Posterior vena cava (tissue), 2 donors: Measurements from ENCODE around the gene MIOS. TPM values are rescaled to one million over a fixed set of nuclear protein-coding genes. Genes with fewer than 3 reads are reported as not detected.

Source experiments
- DNase-seq: peaks from one replicate; pipeline ENCODE4 v3.0.0-alpha.2; 2020; ENCODE audit warnings: low spot score
- intact Hi-C, 2 donors: fragments of 100-400 bp; cut with DNase I; formaldehyde crosslinking; loops; one replicate each; pipeline versions ENCODE4 v1.14.1 to v1.14.2; 2022 to 2023
- long read RNA-seq, 2 donors: library from polyadenylated mRNA; unstranded; transcript quantifications; one replicate each; pipeline ENCODE4 v2.0.0, GENCODE V29; 2020 to 2021
- total RNA-seq, 2 donors: library from RNA; stranded (reverse); fragmentation: NEBNext Ultra II Directional; extraction: Animal tissue kit (Norgen Biotek cat#: 25700); gene quantifications; one replicate each; pipeline ENCODE4 v1.2.1, GENCODE V29; 2021
- donor health status: DM: yes; HTN: yes; CAD: no.
- donor health status: DM: yes; HTN: yes; CAD: no.

Gene MIOS
- total RNA-seq = 10 to 100 TPM; 21.0 to 21.2 TPM
- long read RNA-seq, donor 1, partial matches to known transcripts = 3 of 12 reads
- long read RNA-seq, donor 1, other reads (novel, unspliced or antisense) = 5 of 12 reads
- long read RNA-seq, donor 2, partial matches to known transcripts = 3 of 9 reads
- long read RNA-seq, donor 2, other reads (novel, unspliced or antisense) = 3 of 9 reads

DNA sequence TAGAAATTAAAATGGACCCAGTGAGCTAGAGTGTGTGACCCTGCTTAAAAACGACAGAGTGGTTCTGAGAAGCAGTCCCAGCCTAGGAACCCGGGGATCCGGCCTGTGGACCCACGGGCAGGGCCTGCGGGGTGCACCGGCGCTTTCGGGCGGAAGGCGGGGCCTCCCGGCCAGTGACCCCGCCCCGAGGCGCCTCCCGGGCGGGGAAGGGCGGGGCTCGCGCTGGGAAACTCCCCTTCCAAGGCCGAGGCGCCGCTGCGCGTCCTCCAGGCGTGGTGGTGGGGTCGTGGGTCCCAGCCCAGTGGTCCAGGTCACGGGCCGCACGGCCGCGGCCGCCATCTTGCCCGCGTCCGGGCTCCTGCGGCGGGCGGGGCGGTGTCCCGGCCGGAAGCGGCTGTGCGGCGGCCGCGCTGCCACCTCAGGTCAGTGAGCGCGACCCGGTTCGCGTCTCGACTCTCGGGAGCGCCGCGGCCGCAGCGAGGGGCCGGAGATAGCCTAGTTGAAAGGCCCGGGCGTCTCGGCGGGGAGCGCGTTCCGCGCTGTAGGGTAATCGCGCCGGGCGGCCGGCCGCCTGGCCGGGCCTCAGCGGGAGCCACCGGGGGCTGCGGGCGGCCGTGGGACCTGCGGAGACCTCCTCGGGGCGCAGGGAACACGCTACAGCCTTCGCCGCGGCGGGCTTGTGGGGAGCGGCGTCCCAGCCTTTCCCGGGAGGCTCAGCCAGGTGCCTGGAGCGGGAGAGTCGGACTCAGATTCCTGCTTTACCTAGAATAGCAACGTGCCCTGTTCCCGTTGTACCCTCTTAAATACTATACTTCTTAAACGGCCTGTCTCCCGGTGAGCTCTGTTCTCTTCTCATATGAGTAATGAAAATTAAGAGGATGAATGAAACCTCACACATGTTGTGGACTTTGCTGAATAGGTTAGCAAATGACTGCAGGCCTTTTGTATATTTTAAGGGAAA lies at the start of gene MIOS:
TSS of gene MIOS (plus strand) at position 234 of the 961 bp plus-strand sequence. CDS start 5,592 bp downstream, outside the sequence.
- intact Hi-C loops = loop anchor here in 1 of 2 donors (2.0 kb wide), 1 partner anchor 40 kb away; no protein-coding TSS in a partner anchor

DNA sequence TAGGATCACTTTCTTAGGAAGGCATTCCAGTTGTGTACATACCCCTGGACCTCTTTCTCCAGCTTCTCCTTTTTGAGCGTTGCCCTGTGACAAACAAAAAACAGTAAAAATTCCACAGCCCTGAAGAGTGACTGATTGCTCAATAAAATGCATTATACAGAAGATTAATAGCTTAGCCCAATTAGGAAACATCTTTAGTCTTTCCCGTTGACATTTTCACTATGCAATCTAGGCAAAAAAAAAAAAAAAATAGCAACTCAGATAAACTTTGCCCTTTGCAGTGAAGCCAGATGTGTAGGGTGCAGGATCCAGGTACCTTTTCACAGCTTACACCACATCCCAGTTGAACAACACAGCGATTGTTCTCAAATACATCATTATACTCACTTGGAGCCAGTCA lies 48.9 kb upstream of the MIOS start:
- DNase-seq = no peak
- intact Hi-C loops = no loop called here

More for the DNA sequence above, at the start of gene MIOS:
- peak; percentile 96 for DNase-seq

GRCh38 chr7:7519056-7519455 lies 47.6 kb upstream of the MIOS start:
- intact Hi-C loops = no loop called here
- DNase-seq = no peak

- DNase-seq = no peak
- intact Hi-C loops = no loop called here
Measured at GRCh38 chr7:7519528-7519927, 47.2 kb upstream of the MIOS start.

GRCh38 chr7:7521259-7521658 lies 45.4 kb upstream of the MIOS start:
- intact Hi-C loops = no loop called here
- DNase-seq = no peak

- intact Hi-C loops = no loop called here
- DNase-seq = no peak
Measured at GRCh38 chr7:7522421-7522820, 44.3 kb upstream of the MIOS start.

DNA sequence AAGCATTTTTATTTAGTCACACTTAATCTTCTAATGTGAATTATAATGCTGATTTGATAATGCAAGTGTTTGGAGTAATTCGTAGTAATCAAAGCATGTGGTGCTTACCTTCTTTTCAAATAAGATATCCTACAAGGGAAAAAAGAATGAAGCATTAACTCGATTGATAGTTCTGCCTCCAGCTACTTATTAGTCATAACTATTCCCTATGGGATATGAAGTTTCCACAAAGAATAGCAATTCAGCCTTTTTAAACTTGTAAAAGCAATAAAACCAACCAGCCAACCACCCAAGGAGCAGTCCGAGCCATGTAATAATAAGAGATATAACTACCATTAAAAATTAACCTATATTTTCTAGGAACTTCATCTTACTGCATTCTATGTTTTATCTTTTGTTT lies 42.6 kb upstream of the MIOS start:
- intact Hi-C loops = no loop called here
- no peak for DNase-seq

DNA sequence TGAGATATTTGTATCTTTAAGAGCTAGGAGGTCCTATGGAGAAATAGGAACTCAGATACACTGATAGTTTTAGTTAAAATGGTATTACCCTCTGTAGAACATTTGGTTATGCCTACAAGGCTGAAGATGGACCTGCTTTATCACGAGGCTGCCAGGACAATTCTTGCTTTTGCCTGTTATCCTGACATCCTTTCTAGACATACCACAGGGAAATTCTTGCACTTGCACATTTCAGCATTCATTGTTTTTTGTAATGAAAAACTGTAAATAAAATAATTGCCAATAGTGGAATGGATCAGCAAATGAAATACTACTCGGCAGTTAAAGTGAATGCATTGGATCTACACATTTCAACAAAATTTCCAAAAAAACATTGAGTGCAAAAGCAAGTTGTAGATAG lies 40.7 kb upstream of the MIOS start:
- no peak for DNase-seq
- intact Hi-C loops = loop anchor here in 1 of 2 donors (2.0 kb wide), 1 partner anchor 41 kb away; the partner anchor contains the start of gene MIOS

GRCh38 chr7:7527047-7527446 lies 39.6 kb upstream of the MIOS start:
- intact Hi-C loops = loop anchor here in 1 of 2 donors (2.0 kb wide), 1 partner anchor 40 kb away; the partner anchor contains the start of gene MIOS
- DNase-seq = no peak

GRCh38 chr7:7529328-7529727 lies 37.4 kb upstream of the MIOS start:
- DNase-seq = no peak
- intact Hi-C loops = no loop called here

- intact Hi-C loops = no loop called here
- DNase-seq = no peak
Measured at GRCh38 chr7:7533831-7534430, 32.8 kb upstream of the MIOS start.

DNA sequence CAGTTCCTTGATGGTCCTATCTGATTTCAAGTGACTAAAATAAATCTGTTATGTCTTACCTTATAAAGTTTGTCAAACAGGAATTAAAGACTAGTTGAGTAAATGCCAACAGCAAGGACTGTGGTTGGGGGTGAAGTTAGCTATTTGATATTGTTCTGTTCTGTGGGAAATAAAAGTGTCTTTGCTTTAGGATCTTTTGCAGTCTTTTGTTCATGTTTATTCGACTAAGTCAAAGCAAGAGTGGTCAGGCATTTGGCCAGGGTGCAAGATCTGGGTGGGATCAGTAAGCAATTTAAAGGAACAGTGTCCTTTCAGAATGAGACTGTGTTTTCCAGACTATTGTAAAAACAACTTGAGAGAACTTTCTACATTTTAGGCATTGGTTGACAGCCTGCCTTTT lies 31.0 kb upstream of the MIOS start, which contains the start of gene COL28A1:
TSS of gene COL28A1 (minus strand) at position 183 of the 400 bp plus-strand sequence. CDS start 2,998 bp downstream, outside the sequence.
- no peak for DNase-seq
- intact Hi-C loops = no loop called here

DNA sequence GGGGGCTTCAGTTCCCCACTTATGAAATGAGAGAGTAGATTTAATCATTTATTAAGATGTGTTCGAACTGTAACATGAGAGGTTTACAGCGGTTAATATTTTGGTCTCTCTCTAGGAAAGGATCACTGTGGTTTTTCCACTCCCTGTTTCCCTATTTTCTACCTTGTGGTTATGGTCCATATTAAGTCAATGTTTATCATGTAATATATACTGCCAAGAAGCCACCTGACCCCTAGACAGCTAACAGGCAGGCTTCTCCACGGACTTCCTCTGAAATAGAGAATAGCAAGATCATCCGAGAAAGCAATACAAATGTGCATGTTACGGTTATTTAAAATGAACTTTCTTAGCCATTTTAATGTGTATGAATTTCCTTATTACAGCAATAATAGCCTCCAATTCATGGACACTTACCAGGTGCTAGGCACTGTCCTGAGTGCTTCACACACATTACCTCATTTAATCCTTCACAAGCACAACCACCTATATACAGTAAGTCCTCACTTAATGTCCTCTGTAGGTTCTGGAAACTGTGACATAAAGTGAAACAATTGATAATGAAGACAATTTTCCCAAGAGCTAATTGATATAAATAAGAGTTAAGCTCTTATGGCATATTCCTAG lies 30.2 kb upstream of the MIOS start:
- no peak for DNase-seq
- intact Hi-C loops = no loop called here

DNA sequence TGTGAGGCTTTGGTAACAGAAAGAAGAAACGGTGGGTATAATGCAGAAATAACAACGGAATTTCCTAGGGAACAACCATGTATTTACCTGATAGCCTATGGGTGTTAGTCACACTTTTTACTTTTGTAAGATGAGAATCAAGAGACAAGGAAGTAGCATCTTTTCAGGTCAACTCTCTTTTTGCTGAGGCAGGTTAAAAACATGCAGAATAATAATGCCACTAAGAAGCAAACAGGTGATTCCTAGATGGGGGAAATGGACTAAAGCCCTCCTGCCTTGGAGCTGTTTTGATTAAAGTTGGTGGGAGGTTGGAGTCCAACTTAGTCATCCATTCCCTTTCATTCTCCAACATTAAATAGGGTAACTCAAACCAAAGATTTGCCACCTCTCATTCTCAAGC lies 29.0 kb upstream of the MIOS start:
- no peak for DNase-seq
- intact Hi-C loops = no loop called here

- intact Hi-C loops = no loop called here
Measured at GRCh38 chr7:7539152-7539551, 27.5 kb upstream of the MIOS start.

DNA sequence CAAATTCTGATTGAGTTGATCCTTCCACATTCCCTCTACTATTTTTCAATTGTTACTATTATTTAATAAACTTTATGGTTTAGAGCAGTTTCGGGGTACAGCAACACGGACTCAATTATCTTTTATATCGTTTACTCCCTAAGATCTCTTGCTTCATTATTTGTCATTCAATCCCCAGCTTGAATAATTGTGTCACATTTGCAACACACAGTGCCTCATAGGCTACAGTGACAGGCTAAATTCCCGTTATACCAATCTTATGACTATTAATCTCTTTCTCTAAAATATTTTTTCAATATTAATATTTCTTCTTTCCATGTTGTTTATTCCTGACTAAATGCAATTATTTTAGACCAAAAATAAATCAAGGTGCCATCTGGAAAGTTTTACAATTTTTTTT lies 27.0 kb upstream of the MIOS start:
- intact Hi-C loops = loop anchor here in 1 of 2 donors (10.0 kb wide), 1 partner anchor 435 kb away; no protein-coding TSS in a partner anchor

More at GRCh38 chr7:7539152-7539551, 27.5 kb upstream of the MIOS start:
- no peak for DNase-seq

DNA sequence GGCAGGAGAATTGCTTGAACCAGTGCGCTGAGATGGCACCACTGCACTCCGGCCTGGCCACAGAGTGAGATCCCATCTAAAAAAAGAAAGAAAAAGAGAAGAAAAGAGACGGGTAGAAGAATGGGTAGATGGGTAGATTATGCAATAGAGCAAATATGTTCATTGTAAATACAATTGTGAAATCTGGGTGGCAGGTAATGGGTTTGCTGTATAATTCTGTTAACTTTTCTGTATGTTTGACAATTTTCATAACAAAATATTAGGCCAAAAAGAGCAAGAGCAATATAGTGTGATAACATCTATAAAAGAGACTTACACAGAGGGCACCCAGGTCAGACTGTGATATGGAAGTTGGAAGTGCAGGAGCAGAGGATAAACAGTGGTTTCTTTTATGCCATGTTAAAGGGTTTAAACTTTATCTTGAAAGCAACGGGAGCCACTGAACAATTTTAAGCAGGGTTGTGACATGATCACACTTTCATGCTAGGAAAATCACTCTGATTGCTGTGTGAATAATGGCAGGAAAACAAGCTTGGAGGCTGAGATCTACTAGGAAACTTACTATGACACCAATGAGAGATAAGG lies 24.3 kb upstream of the MIOS start:
- intact Hi-C loops = loop anchor here in 1 of 2 donors (10.0 kb wide), 1 partner anchor 438 kb away; no protein-coding TSS in a partner anchor

More for the DNA sequence above, 27.0 kb upstream of the MIOS start:
- no peak for DNase-seq

DNA sequence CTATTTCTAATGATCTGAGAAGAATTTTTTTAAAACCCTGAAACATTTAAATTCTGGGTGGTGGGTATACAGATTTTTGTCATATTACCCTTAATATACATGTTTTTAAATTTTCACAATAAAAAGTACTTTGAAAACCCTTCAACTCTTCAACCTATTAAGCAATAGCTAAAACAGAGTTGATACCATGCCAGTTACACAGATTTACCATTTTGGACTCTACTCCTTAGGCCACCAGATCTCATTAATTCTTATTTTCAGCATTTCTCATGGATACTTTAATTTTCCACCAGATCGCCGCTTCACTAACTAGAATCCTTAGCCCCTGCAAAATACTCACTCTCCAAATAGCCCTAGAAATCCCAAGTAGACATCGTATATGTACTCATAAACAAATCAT lies 18.3 kb upstream of the MIOS start:
- intact Hi-C loops = loop anchor here in 1 of 2 donors (10.0 kb wide), 1 partner anchor 444 kb away; no protein-coding TSS in a partner anchor
- DNase-seq = no peak

More for the DNA sequence above, 24.3 kb upstream of the MIOS start:
- no peak for DNase-seq

GRCh38 chr7:7550663-7551062 lies 16.0 kb upstream of the MIOS start:
- DNase-seq = no peak
- intact Hi-C loops = no loop called here
